ENCODE results near the gene PALLD.

DNA sequence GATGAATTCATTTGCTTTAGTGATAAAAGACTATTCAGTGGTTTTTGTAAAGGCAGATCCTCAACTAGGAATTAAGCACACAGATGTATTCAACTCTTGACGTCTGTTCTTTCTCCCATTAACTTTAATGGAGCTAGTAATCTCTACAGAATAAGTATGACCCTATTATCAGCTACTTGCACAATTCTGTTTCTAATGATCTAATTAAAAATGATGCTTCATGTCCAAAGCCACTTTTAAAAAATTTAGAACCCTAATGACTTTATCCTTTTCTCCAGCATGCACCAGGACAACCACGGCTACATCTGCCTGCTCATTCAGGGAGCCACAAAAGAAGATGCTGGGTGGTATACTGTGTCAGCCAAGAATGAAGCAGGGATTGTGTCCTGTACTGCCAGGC, 427.8 kb downstream of the PALLD start:
- no peak for TF ChIP-seq POLR2A (IDR thresholded peaks at IDR 0.05)
- TF ChIP-seq, protein P1, sequence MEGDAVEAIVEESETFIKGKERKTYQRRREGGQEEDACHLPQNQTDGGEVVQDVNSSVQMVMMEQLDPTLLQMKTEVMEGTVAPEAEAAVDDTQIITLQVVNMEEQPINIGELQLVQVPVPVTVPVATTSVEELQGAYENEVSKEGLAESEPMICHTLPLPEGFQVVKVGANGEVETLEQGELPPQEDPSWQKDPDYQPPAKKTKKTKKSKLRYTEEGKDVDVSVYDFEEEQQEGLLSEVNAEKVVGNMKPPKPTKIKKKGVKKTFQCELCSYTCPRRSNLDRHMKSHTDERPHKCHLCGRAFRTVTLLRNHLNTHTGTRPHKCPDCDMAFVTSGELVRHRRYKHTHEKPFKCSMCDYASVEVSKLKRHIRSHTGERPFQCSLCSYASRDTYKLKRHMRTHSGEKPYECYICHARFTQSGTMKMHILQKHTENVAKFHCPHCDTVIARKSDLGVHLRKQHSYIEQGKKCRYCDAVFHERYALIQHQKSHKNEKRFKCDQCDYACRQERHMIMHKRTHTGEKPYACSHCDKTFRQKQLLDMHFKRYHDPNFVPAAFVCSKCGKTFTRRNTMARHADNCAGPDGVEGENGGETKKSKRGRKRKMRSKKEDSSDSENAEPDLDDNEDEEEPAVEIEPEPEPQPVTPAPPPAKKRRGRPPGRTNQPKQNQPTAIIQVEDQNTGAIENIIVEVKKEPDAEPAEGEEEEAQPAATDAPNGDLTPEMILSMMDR (IDR thresholded peaks at IDR 0.05), result no peak

All from right lobe of liver (tissue), 4 donors.